Hepatocyte (in vitro differentiated cells): ENCODE measurements around the gene RAB3A. TPM values are rescaled to one million over a fixed set of nuclear protein-coding genes. Genes with fewer than 3 reads are reported as not detected.
A peak's percentile ranks its signal among the peaks of the same experiment; 100 is the strongest.

Experiments
- DNase-seq: peaks from one replicate; pipeline ENCODE4 v3.0.0-alpha.2; 2016; ENCODE audit warnings: low spot score
- H2AFZ ChIP-seq: fragments of 200-600 bp; sonication (generic); 2 replicates; pipeline ENCODE4 v1.6.0; 2016; ENCODE audit warnings: antibody characterized with exemption, mild to moderate bottlenecking
- H3K27ac ChIP-seq: fragments of 200-600 bp; sonication (generic); 2 replicates; pipeline ENCODE4 v1.5.1; 2016; ENCODE audit warnings: mild to moderate bottlenecking
- H3K27me3 ChIP-seq: fragments of 200-600 bp; sonication (generic); 2 replicates; pipeline ENCODE4 v1.6.1; 2016
- H3K36me3 ChIP-seq: fragments of 200-600 bp; sonication (generic); replicated peaks from 2 replicates; pipeline ENCODE4 v1.5.1; 2016; ENCODE audit warnings: low read depth; ENCODE audit not compliant: insufficient read depth
- H3K4me1 ChIP-seq: fragments of 200-600 bp; sonication (generic); 2 replicates; pipeline ENCODE4 v1.5.1; 2016; ENCODE audit warnings: mild to moderate bottlenecking, moderate library complexity; ENCODE audit not compliant: insufficient read depth
- H3K4me2 ChIP-seq: fragments of 200-600 bp; sonication (generic); 2 replicates; pipeline ENCODE4 v1.6.0; 2016
- H3K4me3 ChIP-seq: fragments of 200-600 bp; sonication (generic); 2 replicates; pipeline ENCODE4 v1.5.1; 2016; ENCODE audit warnings: mild to moderate bottlenecking
- H3K79me2 ChIP-seq: fragments of 200-600 bp; sonication (generic); 2 replicates; pipeline ENCODE4 v1.6.0; 2017; ENCODE audit warnings: mild to moderate bottlenecking
- H3K9me2 ChIP-seq: fragments of 200-600 bp; sonication (generic); replicated peaks from 2 replicates; pipeline ENCODE4 v1.6.0; 2017; ENCODE audit warnings: mild to moderate bottlenecking; ENCODE audit not compliant: insufficient read depth
- H3K9me3 ChIP-seq: fragments of 200-600 bp; sonication (generic); 2 replicates; pipeline ENCODE4 v1.5.1; 2016; ENCODE audit warnings: low read depth, mild to moderate bottlenecking
- H4K20me1 ChIP-seq: fragments of 200-600 bp; sonication (generic); 2 replicates; pipeline ENCODE4 v1.6.0; 2016; ENCODE audit warnings: mild to moderate bottlenecking; ENCODE audit not compliant: insufficient read depth, poor library complexity, severe bottlenecking
- CTCF ChIP-seq: fragments of 200-600 bp; sonication (generic); IDR thresholded peaks from 2 replicates; pipeline ENCODE4 v1.5.1; 2016; ENCODE audit warnings: antibody characterized with exemption, mild to moderate bottlenecking; ENCODE audit not compliant: poor library complexity
- EZH2 ChIP-seq: fragments of 200-600 bp; sonication (generic); IDR thresholded peaks from 2 replicates; pipeline ENCODE4 v1.6.1; 2016; ENCODE audit warnings: antibody characterized with exemption, mild to moderate bottlenecking, borderline replicate concordance
- EZH2phosphoT487 ChIP-seq: fragments of 200-600 bp; sonication (generic); IDR thresholded peaks from one replicate; pipeline ENCODE4 v1.6.1; 2018; ENCODE audit warnings: antibody characterized with exemption, mild to moderate bottlenecking, low read depth, moderate library complexity; ENCODE audit not compliant: unreplicated experiment, severe bottlenecking
- WGBS: methylation state at CpG from one replicate; pipeline ENCODE4 v1.1.6; 2016; ENCODE audit warnings: low lambda C conversion rate; ENCODE audit errors: missing lambda C conversion rate; 5-methylcytosine and 5-hydroxymethylcytosine counted together
- polyA plus RNA-seq: library from polyadenylated mRNA; unstranded; fragments of >200 nt; fragmentation: Nextera tagmentation; extraction: Ambion mirVana; gene quantifications from 2 replicates; pipeline ENCODE4 v1.2.1, GENCODE V29; 2016
- total RNA-seq: library from RNA; depleted of rRNA; stranded (reverse); fragments of >200 nt; gene quantifications from 2 replicates; pipeline ENCODE4 v1.2.3, GENCODE V29; 2014

The RAB3A gene
- total and polyA plus RNA-seq, 2 experiments from 2014 or later = 2.2 to 2.6 TPM

- Histone ChIP-seq H3K4me2 (no peak overlapping the region), H3K27me3 (no peaks in the 10 kb centered on the region), H3K36me3 (no peaks in the 10 kb centered on the region), H3K79me2 (no peaks in the 10 kb centered on the region), H3K4me3 (no peak overlapping the region), H3K27ac (no peak overlapping the region), H4K20me1 (no peaks in the 10 kb centered on the region), H3K4me1 (peaks cover 6% of the 10 kb centered on the region), H3K9me2 (no peaks in the 10 kb centered on the region), H2AFZ (no peak overlapping the region), H3K9me3 (no peaks in the 10 kb centered on the region)
- no peak for DNase-seq
- 92% methylated on average over 19 of the region's 19 CpGs for WGBS
- no peak for TF ChIP-seq CTCF
- no peak for TF ChIP-seq EZH2
- TF ChIP-seq EZH2phosphoT487 = no peak
Measured at GRCh38 chr19:18176367-18177310, 27.2 kb downstream of the RAB3A start.

GRCh38 chr19:18174983-18175382 is 28.9 kb downstream of the RAB3A start:
- no peaks in the 10 kb centered on the region for H3K79me2 ChIP-seq
- no peaks in the 10 kb centered on the region for H3K36me3 ChIP-seq
- H4K20me1 ChIP-seq = no peaks in the 10 kb centered on the region
- 97% methylated on average over 11 of the region's 11 CpGs for WGBS
- no peak overlapping the region for H2AFZ ChIP-seq
- peaks cover 6% of the 10 kb centered on the region for H3K4me1 ChIP-seq
- TF ChIP-seq EZH2phosphoT487 (no peak), CTCF (no peak), EZH2 (no peak)
- H3K27ac ChIP-seq = no peak overlapping the region
- H3K9me2 ChIP-seq = no peaks in the 10 kb centered on the region
- no peaks in the 10 kb centered on the region for H3K27me3 ChIP-seq
- no peak for DNase-seq
- H3K4me2 ChIP-seq = peak overlapping the region; percentile 88
- no peak overlapping the region for H3K4me3 ChIP-seq
- H3K9me3 ChIP-seq = no peaks in the 10 kb centered on the region

GRCh38 chr19:18173572-18174288 is 30.1 kb downstream of the RAB3A start, which contains the start of gene IFI30:
IFI30 (plus strand) TSS chr19:18173813; CDS start chr19:18173842, 29 bp downstream.
- H3K4me1 ChIP-seq = peaks cover 6% of the 10 kb centered on the region
- no peaks in the 10 kb centered on the region for H4K20me1 ChIP-seq
- WGBS = 3% methylated on average over 34 of the region's 47 CpGs
- H3K79me2 ChIP-seq = no peaks in the 10 kb centered on the region
- H3K36me3 ChIP-seq = no peaks in the 10 kb centered on the region
- H3K27ac ChIP-seq = peak within 1 kb of the TSS; percentile 31
- H2AFZ ChIP-seq = peak within 1 kb of the TSS; percentile 66
- TF ChIP-seq CTCF (no peak), EZH2phosphoT487 (no peak), EZH2 (no peak)
- H3K9me3 ChIP-seq = no peaks in the 10 kb centered on the region
- no peaks in the 10 kb centered on the region for H3K27me3 ChIP-seq
- peak within 1 kb of the TSS; percentile 88 for H3K4me2 ChIP-seq
- DNase-seq = peak; percentile 88
- peak within 1 kb of the TSS; percentile 45 for H3K4me3 ChIP-seq
- H3K9me2 ChIP-seq = no peaks in the 10 kb centered on the region
